ENCODE data around the gene NOTO.
"Not testable (repeated sequence)": the region's sequence is repeated elsewhere in the genome, so short reads cannot be mapped to it uniquely, and the experiment has no call there.

The NOTO gene

GRCh38 chr2:73162856-73163391 is 39.5 kb upstream of the NOTO start (continued):
- TF ChIP-seq TSHZ1 (tag by site-specific recombination; IDR thresholded peaks at IDR 0.05; ENCODE audit: borderline replicate concordance) = no peak
- TF ChIP-seq ZNF341 (tag by site-specific recombination; IDR thresholded peaks at IDR 0.05; ENCODE audit: low read depth) = no peak
- no peak for TF ChIP-seq ZNF473 (tag by site-specific recombination; IDR thresholded peaks at IDR 0.05)
- no peak for TF ChIP-seq PRDM4 (tag by site-specific recombination; IDR thresholded peaks at IDR 0.05)
- TF ChIP-seq ZNF292 (tag by site-specific recombination; IDR thresholded peaks at IDR 0.05; ENCODE audit: borderline replicate concordance, low read depth) = no peak

GRCh38 chr2:73163483-73164367 is 38.6 kb upstream of the NOTO start:
- no peaks in the 10 kb centered on the region for H3K9me3 ChIP-seq (ENCODE audit: control insufficient read depth, insufficient read depth, low read depth, low read length)
- no peaks in the 10 kb centered on the region for H3K4me1 ChIP-seq (ENCODE audit: control insufficient read depth, insufficient read depth, low read length)
- H3K4me3 ChIP-seq (ENCODE audit: low read depth, low read length) = no peak overlapping the region
- ChIA-PET CTCF (interaction anchor here (0.5 to 2.5 kb wide), 22 partner anchors 8 to 876 kb away, joined by 3 to 26 read pairs (median 4); no protein-coding TSS in a partner anchor), POLR2A (interaction anchor here (0.7 kb wide), 1 partner anchor 92 kb away, joined by 3 read pairs; the partner anchor contains the start of gene SFXN5)
- no peaks in the 10 kb centered on the region for H3K36me3 ChIP-seq (ENCODE audit: control insufficient read depth in 2 of 2, insufficient read depth in 1 of 2, low read length in 2 of 2)
- H3K27ac ChIP-seq (ENCODE audit: extremely low read depth, low read depth, low read length) = no peak overlapping the region
- peak; percentile 67; the same call in 1 of the 2 replicates for TF ChIP-seq ZBTB48 (tag by site-specific recombination; IDR thresholded peaks at IDR 0.05)
- no peak for TF ChIP-seq ZNF211 (tag by site-specific recombination; IDR thresholded peaks at IDR 0.05; ENCODE audit: low read depth)
- TF ChIP-seq ZNF221 (tag by site-specific recombination; IDR thresholded peaks at IDR 0.05; ENCODE audit: borderline replicate concordance) = no peak
- no peak for TF ChIP-seq ZNF404 (tag by site-specific recombination; IDR thresholded peaks at IDR 0.05)
- no peak for TF ChIP-seq KLF16 (tag by site-specific recombination; IDR thresholded peaks at IDR 0.05)
- peak; percentile 21; the same call in 1 of the 2 replicates for TF ChIP-seq ZNF791 (tag by site-specific recombination; IDR thresholded peaks at IDR 0.05)
- TF ChIP-seq ATF2 (tag by site-specific recombination; IDR thresholded peaks at IDR 0.05; ENCODE audit: low read depth) = no peak
- TF ChIP-seq CTCF (tag by site-specific recombination; IDR thresholded peaks at IDR 0.05) = peak; percentile 62
- TF ChIP-seq ZNF654 (tag by site-specific recombination; IDR thresholded peaks at IDR 0.05; ENCODE audit: low read depth) = peak; percentile 72
- TF ChIP-seq ZNF768 (tag by site-specific recombination; IDR thresholded peaks at IDR 0.05) = peak; percentile 81
- TF ChIP-seq KLF8 (tag by site-specific recombination; IDR thresholded peaks at IDR 0.05) = no peak

GRCh38 chr2:73165978-73166377 is 36.4 kb upstream of the NOTO start:
- H3K4me3 ChIP-seq (ENCODE audit: low read depth, low read length); CTCF ChIA-PET; H3K27ac ChIP-seq (ENCODE audit: extremely low read depth, low read depth, low read length); POLR2A ChIA-PET; H3K36me3 ChIP-seq (ENCODE audit: control insufficient read depth in 2 of 2, insufficient read depth in 1 of 2, low read length in 2 of 2); H3K9me3 ChIP-seq (ENCODE audit: control insufficient read depth, insufficient read depth, low read depth, low read length); H3K4me1 ChIP-seq (ENCODE audit: control insufficient read depth, insufficient read depth, low read length): not testable (repeated sequence)

- H3K27ac ChIP-seq (ENCODE audit: extremely low read depth, low read depth, low read length); CTCF ChIA-PET; H3K36me3 ChIP-seq (ENCODE audit: control insufficient read depth in 2 of 2, insufficient read depth in 1 of 2, low read length in 2 of 2); POLR2A ChIA-PET; H3K4me3 ChIP-seq (ENCODE audit: low read depth, low read length); H3K9me3 ChIP-seq (ENCODE audit: control insufficient read depth, insufficient read depth, low read depth, low read length); H3K4me1 ChIP-seq (ENCODE audit: control insufficient read depth, insufficient read depth, low read length): not testable (repeated sequence)
Measured at GRCh38 chr2:73166813-73167212, 35.6 kb upstream of the NOTO start.

Measured in HEK293 (cell line).